ENCODE results near the gene COL11A1.

GRCh38 chr1:103056423-103056822 lies 51.9 kb downstream of the COL11A1 start:
- TF ChIP-seq, protein P1, sequence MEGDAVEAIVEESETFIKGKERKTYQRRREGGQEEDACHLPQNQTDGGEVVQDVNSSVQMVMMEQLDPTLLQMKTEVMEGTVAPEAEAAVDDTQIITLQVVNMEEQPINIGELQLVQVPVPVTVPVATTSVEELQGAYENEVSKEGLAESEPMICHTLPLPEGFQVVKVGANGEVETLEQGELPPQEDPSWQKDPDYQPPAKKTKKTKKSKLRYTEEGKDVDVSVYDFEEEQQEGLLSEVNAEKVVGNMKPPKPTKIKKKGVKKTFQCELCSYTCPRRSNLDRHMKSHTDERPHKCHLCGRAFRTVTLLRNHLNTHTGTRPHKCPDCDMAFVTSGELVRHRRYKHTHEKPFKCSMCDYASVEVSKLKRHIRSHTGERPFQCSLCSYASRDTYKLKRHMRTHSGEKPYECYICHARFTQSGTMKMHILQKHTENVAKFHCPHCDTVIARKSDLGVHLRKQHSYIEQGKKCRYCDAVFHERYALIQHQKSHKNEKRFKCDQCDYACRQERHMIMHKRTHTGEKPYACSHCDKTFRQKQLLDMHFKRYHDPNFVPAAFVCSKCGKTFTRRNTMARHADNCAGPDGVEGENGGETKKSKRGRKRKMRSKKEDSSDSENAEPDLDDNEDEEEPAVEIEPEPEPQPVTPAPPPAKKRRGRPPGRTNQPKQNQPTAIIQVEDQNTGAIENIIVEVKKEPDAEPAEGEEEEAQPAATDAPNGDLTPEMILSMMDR (IDR thresholded peaks at IDR 0.05), result no peak
- no peak for TF ChIP-seq ZFX (IDR thresholded peaks at IDR 0.05; ENCODE audit: borderline replicate concordance)
